Peyer's patch (tissue), 4 donors: ENCODE data around the gene RILPL1. TPM values are rescaled to one million over a fixed set of nuclear protein-coding genes. Genes with fewer than 3 reads are reported as not detected.

Source experiments
- DNase-seq, 3 donors: peaks; one replicate each; pipeline ENCODE4 v3.0.0-alpha.2; 2017 to 2019
- H3K27ac ChIP-seq, 4 donors: fragments of 200-600 bp; sonication (generic); one replicate each; pipeline ENCODE4 v1.5.1; 2016 to 2019
- H3K27me3 ChIP-seq, 2 donors: fragments of 200-600 bp; sonication (generic); one replicate each; pipeline ENCODE4 v1.5.1; 2019
- H3K36me3 ChIP-seq, 3 donors: fragments of 200-600 bp; sonication (generic); one replicate each; pipeline ENCODE4 v1.5.1; 2016 to 2019
- H3K4me1 ChIP-seq, 4 donors: fragments of 200-600 bp; sonication (generic); one replicate each; pipeline ENCODE4 v1.5.1; 2016 to 2019
- H3K4me3 ChIP-seq, 4 donors: fragments of 200-600 bp; sonication (generic); 1 replicate in 3 of 4; 2 replicates in 1 of 4; pipeline ENCODE4 v1.5.1; 2016 to 2019; ENCODE audit warnings: mild to moderate bottlenecking in 1 of 4
- H3K9me3 ChIP-seq, 4 donors: fragments of 200-600 bp; sonication (generic); one replicate each; pipeline ENCODE4 v1.5.1; 2016 to 2019; ENCODE audit warnings: mild to moderate bottlenecking in 1 of 4
- CTCF ChIP-seq, 6 experiments: fragments of 450-650 bp in 4 of 6; fragments of 200-600 bp in 2 of 6; sonication (generic) in 1 of 6; IDR thresholded peaks; one replicate each; pipeline ENCODE4 v1.5.1; 2017 to 2019; ENCODE audit warnings: antibody characterized with exemption in 6 of 6, mild to moderate bottlenecking in 3 of 6, moderate library complexity in 1 of 6
- POLR2A ChIP-seq, 2 donors: fragments of 450-650 bp; IDR thresholded peaks; one replicate each; pipeline ENCODE4 v1.5.1; 2017; ENCODE audit warnings: antibody characterized with exemption in 2 of 2, mild to moderate bottlenecking in 2 of 2, moderate library complexity in 2 of 2
- total RNA-seq, 4 donors: library from RNA; depleted of rRNA; stranded (reverse); fragments of >200 nt; gene quantifications; one replicate each; pipeline ENCODE4 v1.1.0, GENCODE V29; 2016

RILPL1 gene
- total RNA-seq, 4 donors from 2014 or later: 1.4 to 29.7 (median 4.6) TPM

DNA sequence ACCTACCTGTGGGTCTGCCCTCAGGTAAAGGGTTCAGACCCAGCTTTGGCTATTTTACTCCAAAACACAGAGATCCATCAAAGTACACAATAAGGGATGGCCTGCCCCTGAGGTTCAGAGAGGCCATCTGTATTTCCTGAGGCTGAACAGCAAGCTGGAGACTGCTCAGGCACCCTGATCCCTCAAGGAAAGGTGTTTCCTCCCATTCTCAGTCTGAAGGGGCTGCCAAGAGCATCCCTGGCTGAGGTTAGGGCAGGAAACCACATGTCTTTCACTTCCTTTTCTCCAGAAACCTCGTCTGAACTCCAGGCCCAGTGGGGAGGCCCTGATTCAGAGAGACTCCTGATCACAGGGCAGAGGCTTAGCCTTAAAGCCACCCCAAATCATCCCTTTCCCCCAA, 1.5 kb downstream of the RILPL1 start:
- Histone ChIP-seq H3K27me3 (no peaks in the 10 kb centered on the region), H3K36me3 (no peaks in the 10 kb centered on the region), H3K27ac (no peak overlapping the region), H3K4me3 (no peak overlapping the region), H3K9me3 (no peaks in the 10 kb centered on the region), H3K4me1 (peaks cover 0 to 21% (median 12%) of the 10 kb centered on the region in 4 donors)
- TF ChIP-seq CTCF (IDR thresholded peaks at IDR 0.05): no peak
- DNase-seq: peak in 2 of 3 donors; percentile 56 to 58

DNA sequence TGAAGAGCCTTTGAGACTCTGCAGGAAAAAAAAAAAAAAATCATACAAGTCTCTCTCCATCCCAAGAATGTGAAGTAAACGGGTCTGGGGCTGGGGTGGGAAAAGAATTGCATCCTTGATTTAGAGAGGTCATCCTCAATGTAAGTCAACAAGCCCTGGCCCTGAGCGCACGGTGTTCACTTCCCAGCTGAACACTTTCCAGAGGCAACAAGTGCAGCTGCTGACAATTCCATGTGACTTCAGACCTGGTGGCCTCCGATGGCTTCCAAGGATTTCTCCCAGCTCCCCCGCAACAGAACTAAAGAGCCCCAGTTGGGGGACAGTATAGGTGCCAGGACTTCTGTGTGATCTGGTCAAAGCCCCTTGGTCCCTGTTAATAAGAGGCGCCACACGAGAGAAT, 2.4 kb downstream of the RILPL1 start:
- DNase-seq: no peak
- H3K27me3 ChIP-seq: no peaks in the 10 kb centered on the region
- H3K9me3 ChIP-seq: no peaks in the 10 kb centered on the region
- H3K4me3 ChIP-seq: no peak overlapping the region
- TF ChIP-seq CTCF (IDR thresholded peaks at IDR 0.05) (no peak), POLR2A (IDR thresholded peaks at IDR 0.05) (no peak)
- peaks cover 0 to 21% (median 12%) of the 10 kb centered on the region in 4 donors for H3K4me1 ChIP-seq
- no peak overlapping the region for H3K27ac ChIP-seq
- H3K36me3 ChIP-seq: no peaks in the 10 kb centered on the region

DNA sequence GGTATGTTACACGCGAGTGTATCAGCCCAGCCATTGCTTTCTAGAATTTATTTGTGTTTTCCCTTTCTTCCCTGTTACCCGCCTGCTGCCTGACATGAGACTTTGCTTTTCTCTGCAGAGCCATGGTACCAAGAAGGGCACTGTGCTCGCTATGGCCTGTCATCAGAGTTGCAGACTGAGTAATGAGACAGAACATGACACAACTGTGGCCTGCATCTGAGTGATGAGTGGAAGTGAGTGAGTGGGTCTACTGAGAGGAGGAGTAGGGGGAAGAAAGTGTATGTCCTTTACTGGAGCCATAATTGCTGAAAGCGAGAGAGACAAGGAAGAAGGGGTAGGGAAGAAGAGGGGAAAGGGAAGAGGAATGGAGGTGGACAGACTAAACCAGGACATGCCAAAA, 2.9 kb downstream of the RILPL1 start:
- Histone ChIP-seq H3K9me3 (no peaks in the 10 kb centered on the region), H3K27me3 (no peaks in the 10 kb centered on the region), H3K4me1 (peaks cover 0 to 21% (median 12%) of the 10 kb centered on the region in 4 donors), H3K4me3 (no peak overlapping the region), H3K36me3 (no peaks in the 10 kb centered on the region), H3K27ac (no peak overlapping the region)
- DNase-seq: no peak
- TF ChIP-seq POLR2A (IDR thresholded peaks at IDR 0.05): no peak
- no peak for TF ChIP-seq CTCF (IDR thresholded peaks at IDR 0.05)

- no peak overlapping the region for H3K27ac ChIP-seq
- DNase-seq: no peak
- no peaks in the 10 kb centered on the region for H3K36me3 ChIP-seq
- no peaks in the 10 kb centered on the region for H3K9me3 ChIP-seq
- TF ChIP-seq POLR2A (IDR thresholded peaks at IDR 0.05) (no peak), CTCF (IDR thresholded peaks at IDR 0.05) (no peak)
- H3K4me3 ChIP-seq: no peak overlapping the region
- H3K4me1 ChIP-seq: peaks cover 0 to 21% (median 12%) of the 10 kb centered on the region in 4 donors
- no peaks in the 10 kb centered on the region for H3K27me3 ChIP-seq
These were observed 3.8 kb downstream of the RILPL1 start for GRCh38 chr12:123529686-123530085.

DNA sequence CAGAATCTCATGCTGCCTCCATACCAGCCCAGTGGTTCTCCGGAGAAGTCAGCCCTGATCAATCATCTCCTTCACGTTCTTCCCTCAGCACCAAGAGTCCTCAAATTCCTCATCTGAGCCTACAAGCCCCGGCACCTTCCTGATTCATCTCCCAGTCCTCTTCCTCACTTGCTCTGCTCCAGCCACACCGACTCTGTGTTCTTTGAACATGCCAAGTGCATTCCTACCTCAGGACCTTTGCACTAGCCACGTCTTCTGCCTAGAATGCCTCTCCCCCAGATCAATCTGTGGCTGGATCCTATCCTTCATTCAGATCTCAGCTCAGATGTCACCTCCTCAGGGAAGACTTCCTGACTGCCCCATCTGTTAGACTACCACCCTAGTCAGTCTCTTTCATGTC, 4.7 kb downstream of the RILPL1 start:
- Histone ChIP-seq H3K4me3 (no peak overlapping the region), H3K27ac (no peak overlapping the region), H3K36me3 (no peaks in the 10 kb centered on the region), H3K9me3 (no peaks in the 10 kb centered on the region), H3K4me1 (peaks cover 0 to 21% (median 12%) of the 10 kb centered on the region in 4 donors), H3K27me3 (no peaks in the 10 kb centered on the region)
- DNase-seq: no peak
- TF ChIP-seq POLR2A (IDR thresholded peaks at IDR 0.05): no peak
- no peak for TF ChIP-seq CTCF (IDR thresholded peaks at IDR 0.05)

DNA sequence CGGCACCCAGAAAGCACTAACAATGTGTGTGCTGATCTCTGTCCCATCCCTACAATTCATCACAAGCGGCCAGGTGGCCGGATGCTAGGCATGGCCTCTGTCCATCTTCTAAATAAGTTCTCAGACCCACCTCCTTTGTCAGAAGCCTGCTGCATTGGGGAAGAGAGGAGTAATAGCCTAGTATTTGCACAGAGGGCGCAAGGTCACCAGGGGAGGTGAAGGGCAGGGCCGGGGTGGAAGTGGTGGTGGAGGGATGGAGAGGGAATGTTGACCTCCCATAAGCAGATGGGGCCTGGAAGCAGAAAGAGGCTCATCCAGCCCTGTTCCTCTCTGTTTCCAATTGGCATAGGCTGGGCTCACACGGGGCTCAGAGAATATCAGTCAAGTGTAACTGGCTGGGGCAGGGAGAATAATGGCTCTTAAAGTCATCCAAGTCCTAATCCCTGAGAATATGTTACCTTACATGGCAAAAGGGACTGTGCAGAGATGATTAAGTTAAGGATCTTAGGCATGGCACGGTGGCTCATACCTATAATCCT, 6.9 kb downstream of the RILPL1 start:
- H3K4me1 ChIP-seq: peaks cover 0 to 5% (median under 1%) of the 10 kb centered on the region in 4 donors
- no peak for DNase-seq
- peaks cover 0 to 20% (median 0%) of the 10 kb centered on the region in 3 donors for H3K36me3 ChIP-seq
- no peaks in the 10 kb centered on the region for H3K27me3 ChIP-seq
- no peak overlapping the region for H3K27ac ChIP-seq
- H3K4me3 ChIP-seq: no peak overlapping the region
- no peaks in the 10 kb centered on the region for H3K9me3 ChIP-seq
- TF ChIP-seq POLR2A (IDR thresholded peaks at IDR 0.05) (no peak), CTCF (IDR thresholded peaks at IDR 0.05) (no peak)
